ENCODE measurements around the gene PRR12.

Gene PRR12, protein sequence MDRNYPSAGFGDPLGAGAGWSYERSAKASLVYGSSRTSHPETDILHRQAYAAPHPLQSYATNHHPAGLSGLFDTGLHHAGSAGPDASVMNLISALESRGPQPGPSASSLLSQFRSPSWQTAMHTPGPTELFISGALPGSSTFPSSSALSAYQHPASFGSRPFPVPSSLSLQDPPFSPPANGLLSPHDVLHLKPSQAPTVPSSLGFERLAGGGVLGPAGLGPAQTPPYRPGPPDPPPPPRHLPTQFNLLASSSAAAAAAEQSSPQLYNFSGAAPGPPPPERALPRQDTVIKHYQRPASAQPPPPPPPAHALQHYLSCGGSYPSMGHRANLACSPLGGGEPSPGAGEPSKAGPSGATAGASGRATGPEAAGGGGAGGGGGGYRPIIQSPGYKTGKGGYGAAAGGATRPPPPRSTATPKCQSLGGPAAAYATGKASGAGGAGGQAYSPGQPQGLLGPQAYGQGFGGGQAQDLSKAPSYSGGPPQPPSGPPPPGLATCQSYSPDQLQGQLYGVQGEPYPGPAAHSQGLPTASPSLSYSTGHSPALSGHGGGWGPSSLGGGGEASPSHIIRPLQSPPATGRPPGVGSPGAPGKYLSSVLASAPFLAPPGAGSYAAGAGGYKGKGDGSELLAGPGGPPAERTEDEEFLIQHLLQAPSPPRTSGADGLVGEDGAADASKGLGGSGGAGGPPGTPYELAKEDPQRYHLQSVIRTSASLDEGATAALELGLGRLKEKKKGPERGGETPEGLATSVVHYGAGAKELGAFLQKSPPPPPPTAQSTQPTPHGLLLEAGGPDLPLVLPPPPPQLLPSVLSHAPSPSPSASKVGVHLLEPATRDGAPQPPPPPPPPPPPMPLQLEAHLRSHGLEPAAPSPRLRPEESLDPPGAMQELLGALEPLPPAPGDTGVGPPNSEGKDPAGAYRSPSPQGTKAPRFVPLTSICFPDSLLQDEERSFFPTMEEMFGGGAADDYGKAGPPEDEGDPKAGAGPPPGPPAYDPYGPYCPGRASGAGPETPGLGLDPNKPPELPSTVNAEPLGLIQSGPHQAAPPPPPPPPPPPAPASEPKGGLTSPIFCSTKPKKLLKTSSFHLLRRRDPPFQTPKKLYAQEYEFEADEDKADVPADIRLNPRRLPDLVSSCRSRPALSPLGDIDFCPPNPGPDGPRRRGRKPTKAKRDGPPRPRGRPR (N-terminal part only)

DNA sequence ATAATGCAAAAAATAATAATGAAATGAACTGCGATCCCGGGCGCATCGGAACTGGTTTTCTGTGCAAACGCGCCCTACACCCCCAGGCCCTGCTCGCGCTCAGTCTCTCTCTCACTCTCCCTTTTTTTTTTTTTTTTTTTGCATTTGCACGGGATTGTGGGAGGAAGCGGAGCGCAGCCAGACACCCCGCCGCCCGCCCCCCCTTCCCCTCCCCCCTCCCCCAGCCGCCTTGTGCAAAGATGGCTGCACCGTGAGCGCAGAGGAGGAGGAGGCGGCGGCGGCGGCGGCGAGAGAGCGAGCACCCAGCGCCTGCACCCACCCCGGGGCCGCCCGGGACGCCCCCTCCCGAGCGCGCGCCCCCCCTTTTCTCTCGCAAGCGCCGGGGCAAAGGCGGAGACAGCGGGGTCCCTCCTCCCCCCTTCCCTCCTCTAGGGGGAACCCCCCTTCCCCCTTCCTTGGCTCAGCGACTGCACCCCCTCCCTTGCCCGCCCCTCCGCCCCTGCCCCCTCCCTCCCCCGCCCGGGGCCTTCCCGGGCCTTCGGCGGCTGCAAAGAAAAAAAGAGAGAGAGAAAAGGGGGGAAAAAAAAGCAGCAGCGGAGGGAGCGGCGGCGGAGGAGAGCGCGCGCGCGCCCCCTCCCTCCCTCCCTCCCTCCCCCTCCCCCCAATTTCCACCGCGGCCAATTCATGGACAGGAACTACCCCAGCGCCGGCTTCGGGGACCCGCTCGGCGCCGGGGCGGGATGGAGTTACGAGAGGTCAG lies at the start of gene PRR12:
Gene PRR12 (plus strand): TSS at position 212 of the 760 bp plus-strand sequence. CDS start 473 bp downstream, at position 685.
- Histone ChIP-seq H3K27ac (ENCODE audit: low read length) (peak within 1 kb of the TSS; percentile 96), H3K4me3 (ENCODE audit: low read length) (peak within 1 kb of the TSS; percentile 96), H3K9me3 (ENCODE audit: control insufficient read depth, low read depth, low read length) (no peaks in the 10 kb centered on the region), H3K4me1 (ENCODE audit: control insufficient read depth, low read depth, low read length) (peaks cover 9% of the 10 kb centered on the region), H3K9ac (ENCODE audit: low read length) (peak within 1 kb of the TSS; percentile 95), H3K36me3 (ENCODE audit: control insufficient read depth, low read depth, low read length) (peaks cover 16% of the 10 kb centered on the region), H3K27me3 (ENCODE audit: control insufficient read depth, insufficient read depth, low read length) (no peaks in the 10 kb centered on the region)

DNA sequence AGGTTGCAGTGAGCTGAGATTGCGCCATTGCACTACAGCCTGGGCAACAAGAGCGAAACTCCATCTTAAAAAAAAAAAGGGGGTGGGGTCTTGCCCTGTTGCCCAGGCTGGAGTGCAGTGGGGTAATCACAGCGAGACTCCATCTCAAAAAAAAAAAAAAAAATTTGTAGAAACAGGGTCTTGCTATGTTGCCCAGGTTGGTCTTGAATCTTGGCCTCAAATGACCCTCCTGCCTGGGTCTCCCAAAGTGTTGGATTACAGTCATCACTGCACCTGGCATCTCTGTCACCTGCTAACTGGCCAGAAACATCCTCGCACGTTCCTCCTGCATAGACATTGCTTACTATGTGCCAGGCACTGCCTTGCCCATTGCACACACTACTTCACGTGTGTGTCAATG lies 49.1 kb upstream of the PRR12 start:
- H3K36me3 ChIP-seq (ENCODE audit: control insufficient read depth, low read depth, low read length) = no peaks in the 10 kb centered on the region
- H3K4me1 ChIP-seq (ENCODE audit: control insufficient read depth, low read depth, low read length) = peaks cover 3% of the 10 kb centered on the region
- H3K9me3 ChIP-seq (ENCODE audit: control insufficient read depth, low read depth, low read length) = no peaks in the 10 kb centered on the region
- H3K27ac ChIP-seq (ENCODE audit: low read length) = no peak overlapping the region
- no peaks in the 10 kb centered on the region for H3K27me3 ChIP-seq (ENCODE audit: control insufficient read depth, insufficient read depth, low read length)
- no peak overlapping the region for H3K9ac ChIP-seq (ENCODE audit: low read length)
- H3K4me3 ChIP-seq (ENCODE audit: low read length) = no peak overlapping the region

DNA sequence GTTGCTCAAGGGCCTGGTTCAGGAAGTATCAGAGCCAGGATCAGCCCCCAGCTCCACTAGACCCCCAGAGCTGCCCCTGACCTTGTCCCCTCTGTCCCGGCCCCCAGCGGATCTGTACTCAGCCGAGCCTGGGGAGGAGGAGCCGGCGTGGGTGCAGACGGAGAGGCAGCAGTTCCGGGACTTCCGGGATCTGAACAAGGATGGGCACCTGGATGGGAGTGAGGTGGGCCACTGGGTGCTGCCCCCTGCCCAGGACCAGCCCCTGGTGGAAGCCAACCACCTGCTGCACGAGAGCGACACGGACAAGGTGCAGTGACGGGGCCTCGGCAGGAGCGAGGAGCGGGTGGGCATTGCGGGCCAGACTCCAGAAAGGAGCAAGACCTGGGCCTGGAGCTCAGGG lies 48.5 kb upstream of the PRR12 start:
- Histone ChIP-seq H3K27me3 (ENCODE audit: control insufficient read depth, insufficient read depth, low read length) (no peaks in the 10 kb centered on the region), H3K4me3 (ENCODE audit: low read length) (no peak overlapping the region), H3K9me3 (ENCODE audit: control insufficient read depth, low read depth, low read length) (no peaks in the 10 kb centered on the region)

DNA sequence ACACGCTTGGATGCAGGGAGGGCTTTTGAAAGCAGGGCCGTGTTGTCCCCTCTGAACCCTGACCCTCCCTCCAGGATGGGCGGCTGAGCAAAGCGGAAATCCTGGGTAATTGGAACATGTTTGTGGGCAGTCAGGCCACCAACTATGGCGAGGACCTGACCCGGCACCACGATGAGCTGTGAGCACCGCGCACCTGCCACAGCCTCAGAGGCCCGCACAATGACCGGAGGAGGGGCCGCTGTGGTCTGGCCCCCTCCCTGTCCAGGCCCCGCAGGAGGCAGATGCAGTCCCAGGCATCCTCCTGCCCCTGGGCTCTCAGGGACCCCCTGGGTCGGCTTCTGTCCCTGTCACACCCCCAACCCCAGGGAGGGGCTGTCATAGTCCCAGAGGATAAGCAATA lies 48.0 kb upstream of the PRR12 start:
- H3K9ac ChIP-seq (ENCODE audit: low read length) = no peak overlapping the region
- H3K4me3 ChIP-seq (ENCODE audit: low read length) = no peak overlapping the region
- no peak overlapping the region for H3K27ac ChIP-seq (ENCODE audit: low read length)
- H3K27me3 ChIP-seq (ENCODE audit: control insufficient read depth, insufficient read depth, low read length) = no peaks in the 10 kb centered on the region
- no peaks in the 10 kb centered on the region for H3K36me3 ChIP-seq (ENCODE audit: control insufficient read depth, low read depth, low read length)
- H3K9me3 ChIP-seq (ENCODE audit: control insufficient read depth, low read depth, low read length) = no peaks in the 10 kb centered on the region
- peaks cover 3% of the 10 kb centered on the region for H3K4me1 ChIP-seq (ENCODE audit: control insufficient read depth, low read depth, low read length)

More for the DNA sequence above, 48.5 kb upstream of the PRR12 start:
- no peak overlapping the region for H3K9ac ChIP-seq (ENCODE audit: low read length)
- H3K4me1 ChIP-seq (ENCODE audit: control insufficient read depth, low read depth, low read length) = peaks cover 3% of the 10 kb centered on the region
- H3K27ac ChIP-seq (ENCODE audit: low read length) = no peak overlapping the region
- H3K36me3 ChIP-seq (ENCODE audit: control insufficient read depth, low read depth, low read length) = no peaks in the 10 kb centered on the region

DNA sequence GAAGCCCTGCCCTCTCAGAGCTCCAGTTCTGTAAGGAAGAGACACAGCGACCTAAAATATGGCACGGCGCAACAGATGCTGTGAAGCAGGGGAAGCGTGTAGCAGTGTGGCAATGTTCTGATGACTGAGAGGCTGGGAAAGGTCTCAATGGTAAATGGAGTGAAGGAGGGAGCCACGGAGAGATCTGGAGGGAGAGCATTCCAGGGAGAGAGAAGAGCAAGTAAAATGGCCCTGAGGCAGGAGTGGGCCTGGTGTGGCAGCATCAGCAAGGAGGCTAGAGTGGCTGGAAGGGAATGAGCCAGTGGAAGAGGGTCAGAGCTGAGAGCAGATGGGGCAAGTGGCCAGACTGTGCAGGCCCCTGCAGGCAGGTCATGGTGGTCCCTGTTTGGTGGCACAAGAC lies 46.8 kb upstream of the PRR12 start:
- H3K27ac ChIP-seq (ENCODE audit: low read length) = no peak overlapping the region
- no peaks in the 10 kb centered on the region for H3K9me3 ChIP-seq (ENCODE audit: control insufficient read depth, low read depth, low read length)
- H3K36me3 ChIP-seq (ENCODE audit: control insufficient read depth, low read depth, low read length) = no peaks in the 10 kb centered on the region
- peaks cover 3% of the 10 kb centered on the region for H3K4me1 ChIP-seq (ENCODE audit: control insufficient read depth, low read depth, low read length)
- no peak overlapping the region for H3K9ac ChIP-seq (ENCODE audit: low read length)
- no peak overlapping the region for H3K4me3 ChIP-seq (ENCODE audit: low read length)
- no peaks in the 10 kb centered on the region for H3K27me3 ChIP-seq (ENCODE audit: control insufficient read depth, insufficient read depth, low read length)

DNA sequence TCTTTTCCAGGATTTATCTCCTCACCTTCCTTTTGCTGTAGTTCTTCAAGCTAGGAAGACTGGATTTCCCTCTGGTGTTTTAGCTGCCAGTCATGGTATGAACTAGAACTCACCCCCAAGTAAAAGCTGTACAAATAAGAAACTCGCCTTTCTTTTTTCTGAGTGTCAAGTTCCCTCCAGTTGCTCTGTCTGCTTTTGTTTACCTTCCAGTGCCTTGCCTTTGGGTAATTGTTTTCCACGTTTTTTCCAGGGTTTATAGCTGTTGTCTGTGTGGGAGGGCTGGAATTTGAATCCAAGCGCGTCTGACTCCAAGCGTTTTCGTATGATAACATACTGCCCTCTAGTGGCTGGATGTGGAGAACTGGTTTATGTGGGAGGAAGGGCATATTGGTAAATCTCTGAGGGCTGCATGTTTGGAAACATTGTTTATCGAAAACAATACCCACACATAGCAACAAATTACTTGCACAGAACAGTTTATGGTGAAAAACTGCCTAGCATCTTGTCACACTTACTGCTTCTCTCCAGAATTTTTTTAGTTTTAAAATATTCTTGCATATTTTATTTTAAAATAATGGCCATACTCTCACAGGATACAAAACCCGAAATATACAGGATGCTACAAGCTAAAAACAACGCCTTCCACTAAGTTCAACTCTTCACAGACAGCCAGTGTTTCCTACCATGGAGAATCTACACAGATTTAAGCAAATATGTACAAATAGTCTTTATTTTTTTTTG lies 44.0 kb upstream of the PRR12 start:
- Histone ChIP-seq H3K27me3 (ENCODE audit: control insufficient read depth, insufficient read depth, low read length) (no peaks in the 10 kb centered on the region), H3K9me3 (ENCODE audit: control insufficient read depth, low read depth, low read length) (no peaks in the 10 kb centered on the region), H3K4me1 (ENCODE audit: control insufficient read depth, low read depth, low read length) (peaks cover 3% of the 10 kb centered on the region), H3K4me3 (ENCODE audit: low read length) (peak overlapping the region; percentile 50), H3K9ac (ENCODE audit: low read length) (no peak overlapping the region), H3K36me3 (ENCODE audit: control insufficient read depth, low read depth, low read length) (no peaks in the 10 kb centered on the region), H3K27ac (ENCODE audit: low read length) (no peak overlapping the region)

DNA sequence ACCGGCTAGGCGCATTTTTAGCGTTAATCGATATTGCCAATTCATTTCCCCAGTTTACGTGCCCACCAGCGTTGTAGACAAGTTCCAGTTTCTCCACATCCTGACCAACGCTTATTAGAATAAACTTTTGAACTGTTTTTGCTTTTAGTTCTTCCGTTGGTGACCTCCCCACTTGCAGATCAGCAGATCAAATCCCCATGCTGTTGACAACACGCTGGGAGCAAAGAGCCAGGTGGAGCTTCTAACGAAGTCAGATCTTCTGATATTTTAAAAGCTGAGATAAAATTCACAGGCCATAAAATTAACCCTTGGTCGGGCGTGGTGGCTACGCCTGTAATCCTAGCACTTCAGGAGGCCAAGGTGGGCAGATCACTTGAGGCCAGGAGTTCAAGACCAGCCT lies 41.9 kb upstream of the PRR12 start:
- H3K27me3 ChIP-seq (ENCODE audit: control insufficient read depth, insufficient read depth, low read length) = no peaks in the 10 kb centered on the region
- no peak overlapping the region for H3K9ac ChIP-seq (ENCODE audit: low read length)
- H3K36me3 ChIP-seq (ENCODE audit: control insufficient read depth, low read depth, low read length) = peaks cover 3% of the 10 kb centered on the region
- no peaks in the 10 kb centered on the region for H3K9me3 ChIP-seq (ENCODE audit: control insufficient read depth, low read depth, low read length)
- H3K4me3 ChIP-seq (ENCODE audit: low read length) = no peak overlapping the region
- peaks cover 3% of the 10 kb centered on the region for H3K4me1 ChIP-seq (ENCODE audit: control insufficient read depth, low read depth, low read length)
- no peak overlapping the region for H3K27ac ChIP-seq (ENCODE audit: low read length)

DNA sequence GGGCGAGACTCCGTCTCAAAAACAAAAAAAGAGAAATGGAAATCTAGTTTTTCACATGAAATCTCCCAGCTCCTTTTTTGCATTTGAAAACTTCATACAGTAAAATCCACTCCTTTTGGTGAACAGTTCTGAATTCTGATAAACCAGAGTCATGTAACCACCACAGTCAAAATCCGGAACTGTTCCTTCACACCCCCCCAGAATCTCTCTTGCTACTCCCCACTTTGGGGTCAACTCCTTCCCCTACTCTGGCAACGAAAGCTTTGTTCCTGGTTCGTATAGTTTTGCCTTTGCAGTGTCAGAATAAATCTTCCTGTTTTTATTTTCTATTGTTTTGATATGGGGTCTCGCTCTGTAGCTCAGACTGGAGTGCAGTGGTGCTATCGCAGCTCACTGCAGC lies 39.5 kb upstream of the PRR12 start:
- no peaks in the 10 kb centered on the region for H3K27me3 ChIP-seq (ENCODE audit: control insufficient read depth, insufficient read depth, low read length)
- peaks cover 4% of the 10 kb centered on the region for H3K36me3 ChIP-seq (ENCODE audit: control insufficient read depth, low read depth, low read length)
- H3K4me1 ChIP-seq (ENCODE audit: control insufficient read depth, low read depth, low read length) = peaks cover 3% of the 10 kb centered on the region
- H3K9me3 ChIP-seq (ENCODE audit: control insufficient read depth, low read depth, low read length) = no peaks in the 10 kb centered on the region
- H3K27ac ChIP-seq (ENCODE audit: low read length) = no peak overlapping the region
- H3K4me3 ChIP-seq (ENCODE audit: low read length) = no peak overlapping the region
- H3K9ac ChIP-seq (ENCODE audit: low read length) = no peak overlapping the region

DNA sequence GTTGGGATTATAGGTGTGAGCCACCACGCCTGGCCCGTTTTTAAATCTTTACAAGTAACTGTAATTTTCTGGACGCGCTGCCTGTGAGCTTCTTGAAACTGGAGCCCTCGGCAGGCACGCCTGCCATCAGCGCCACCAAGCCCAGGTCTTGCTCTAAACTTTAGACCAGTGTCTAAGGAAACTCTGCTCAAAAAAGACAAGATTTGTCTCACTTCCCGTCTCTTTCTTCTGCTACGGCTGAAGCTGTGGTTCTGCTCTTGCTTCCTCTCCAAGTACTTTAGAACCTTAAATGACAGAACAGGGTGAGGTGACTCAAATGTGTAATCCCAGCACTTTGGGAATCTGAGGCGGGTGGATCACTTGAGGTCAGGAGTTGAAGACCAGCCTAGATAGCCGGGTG lies 38.2 kb upstream of the PRR12 start:
- H3K4me1 ChIP-seq (ENCODE audit: control insufficient read depth, low read depth, low read length) = no peaks in the 10 kb centered on the region
- peaks cover 4% of the 10 kb centered on the region for H3K36me3 ChIP-seq (ENCODE audit: control insufficient read depth, low read depth, low read length)
- no peak overlapping the region for H3K27ac ChIP-seq (ENCODE audit: low read length)
- no peaks in the 10 kb centered on the region for H3K9me3 ChIP-seq (ENCODE audit: control insufficient read depth, low read depth, low read length)
- H3K9ac ChIP-seq (ENCODE audit: low read length) = no peak overlapping the region
- H3K27me3 ChIP-seq (ENCODE audit: control insufficient read depth, insufficient read depth, low read length) = no peaks in the 10 kb centered on the region
- no peak overlapping the region for H3K4me3 ChIP-seq (ENCODE audit: low read length)

DNA sequence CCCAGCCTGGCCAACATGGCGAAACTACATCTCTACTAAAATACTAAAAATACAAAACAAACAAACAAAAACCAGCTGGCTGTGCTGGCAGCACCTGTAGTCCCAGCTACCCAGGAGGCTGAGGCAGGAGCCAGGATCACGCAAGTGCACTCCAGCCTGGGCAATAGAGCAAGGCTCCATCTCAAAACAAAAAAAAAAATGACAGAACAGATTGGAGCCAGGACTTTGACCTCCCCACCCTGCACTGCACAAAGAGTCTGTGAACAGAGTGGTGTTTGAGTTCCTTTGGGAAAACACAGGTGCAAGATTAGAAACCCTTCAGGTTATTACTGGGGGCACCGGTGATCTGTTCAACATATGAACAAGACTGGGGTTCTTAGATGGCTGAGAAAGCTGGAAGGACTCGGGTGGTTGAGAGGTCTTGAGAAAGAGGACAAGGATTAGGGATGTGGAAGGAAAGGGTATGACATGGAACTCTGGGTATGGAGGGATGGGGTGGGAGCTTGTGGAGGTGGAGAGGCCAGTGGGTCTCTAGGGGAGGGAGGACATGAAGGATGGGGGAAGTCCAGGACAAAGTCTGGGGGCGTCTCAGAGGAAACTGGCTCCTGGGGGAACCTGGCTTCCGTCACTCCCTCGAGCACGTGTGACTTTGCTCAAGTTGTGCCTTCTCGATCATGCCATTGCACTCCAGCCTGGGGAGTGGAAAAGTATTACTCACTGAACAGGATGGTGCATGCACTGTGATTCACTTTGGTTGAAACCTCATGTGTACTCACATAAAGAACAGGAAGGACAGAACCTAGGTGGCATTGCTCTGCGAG lies 37.3 kb upstream of the PRR12 start:
- no peak overlapping the region for H3K27ac ChIP-seq (ENCODE audit: low read length)

More for the DNA sequence above, 37.3 kb upstream of the PRR12 start:
- Histone ChIP-seq H3K27me3 (ENCODE audit: control insufficient read depth, insufficient read depth, low read length) (no peaks in the 10 kb centered on the region), H3K4me3 (ENCODE audit: low read length) (no peak overlapping the region), H3K9me3 (ENCODE audit: control insufficient read depth, low read depth, low read length) (no peaks in the 10 kb centered on the region), H3K36me3 (ENCODE audit: control insufficient read depth, low read depth, low read length) (peaks cover 7% of the 10 kb centered on the region), H3K9ac (ENCODE audit: low read length) (no peak overlapping the region), H3K4me1 (ENCODE audit: control insufficient read depth, low read depth, low read length) (no peaks in the 10 kb centered on the region)
